HG02610 (cell line): ENCODE results near the gene NEDD4L.

Source experiments
- ATAC-seq: cut with Tn5 transposase; IDR thresholded peaks from one replicate; pipeline ENCODE4 v1.9.1; 2021; ENCODE audit warnings: mild to moderate bottlenecking, moderate library complexity; ENCODE audit not compliant: unreplicated experiment

Gene NEDD4L

DNA sequence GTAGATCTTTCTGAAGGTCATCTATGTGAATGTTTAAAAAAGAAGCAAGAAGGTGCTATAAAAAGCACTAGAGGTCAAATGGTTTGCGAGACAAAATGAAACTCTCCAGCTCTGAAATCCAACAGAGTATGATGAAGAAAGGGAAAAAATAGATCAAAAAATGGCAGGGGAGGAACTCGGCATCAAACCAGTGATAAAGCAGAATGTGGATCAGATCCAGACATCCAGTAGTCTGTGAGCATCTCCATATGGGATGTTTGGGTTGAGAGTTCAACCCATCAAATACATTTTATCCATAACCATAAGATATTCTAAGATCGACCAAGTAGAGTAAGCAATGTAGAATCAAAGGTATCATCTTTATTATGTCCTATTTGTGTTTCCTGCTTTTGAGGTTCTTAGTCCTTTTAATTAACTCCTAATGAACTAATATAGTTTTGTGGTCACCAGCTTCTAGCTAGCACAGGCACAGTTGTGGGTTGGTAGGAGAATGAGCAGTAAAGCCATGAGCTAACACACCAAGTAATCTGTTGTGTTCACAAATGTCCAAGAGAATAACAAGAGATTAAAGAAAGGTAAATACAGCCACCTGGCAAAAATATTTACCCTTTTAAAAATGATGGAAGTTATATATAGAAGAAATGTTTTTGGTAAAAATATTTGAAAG, 160.9 kb downstream of the NEDD4L start:
- no peak for ATAC-seq

DNA sequence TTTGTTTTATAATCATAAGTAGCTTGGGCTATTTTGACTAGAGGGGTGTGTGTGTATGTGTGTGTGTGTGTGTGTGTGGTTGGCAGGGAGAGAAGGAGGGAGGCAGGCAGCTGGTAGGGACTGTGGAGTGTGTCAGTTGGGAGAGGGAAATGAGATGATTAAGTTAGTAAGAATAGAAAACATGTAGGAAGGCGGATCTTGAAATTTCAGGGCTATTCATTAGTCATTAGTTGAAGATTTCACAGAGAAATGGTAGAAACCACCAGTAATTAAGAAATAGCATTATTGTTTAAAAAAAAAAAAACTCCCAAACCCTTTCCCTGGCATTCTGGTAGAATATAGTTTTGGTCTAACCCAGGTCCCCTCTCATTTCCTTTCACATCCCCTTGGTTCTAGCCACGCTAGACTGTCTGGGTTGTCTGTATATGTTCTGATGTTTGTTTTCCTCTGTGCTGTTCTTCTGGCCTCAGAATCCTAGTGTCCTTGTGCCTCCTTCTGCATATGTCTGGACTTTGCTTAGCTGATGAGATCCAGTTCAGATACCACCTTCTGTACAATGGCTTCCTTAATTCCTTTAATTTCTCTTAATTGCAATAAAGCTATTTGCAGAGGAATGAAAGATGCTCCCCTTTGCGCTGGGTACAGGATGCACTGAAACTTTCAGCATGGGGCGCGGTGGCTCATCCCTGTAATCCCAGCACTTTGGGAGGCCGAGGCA, 161.6 kb downstream of the NEDD4L start:
- ATAC-seq = no peak

DNA sequence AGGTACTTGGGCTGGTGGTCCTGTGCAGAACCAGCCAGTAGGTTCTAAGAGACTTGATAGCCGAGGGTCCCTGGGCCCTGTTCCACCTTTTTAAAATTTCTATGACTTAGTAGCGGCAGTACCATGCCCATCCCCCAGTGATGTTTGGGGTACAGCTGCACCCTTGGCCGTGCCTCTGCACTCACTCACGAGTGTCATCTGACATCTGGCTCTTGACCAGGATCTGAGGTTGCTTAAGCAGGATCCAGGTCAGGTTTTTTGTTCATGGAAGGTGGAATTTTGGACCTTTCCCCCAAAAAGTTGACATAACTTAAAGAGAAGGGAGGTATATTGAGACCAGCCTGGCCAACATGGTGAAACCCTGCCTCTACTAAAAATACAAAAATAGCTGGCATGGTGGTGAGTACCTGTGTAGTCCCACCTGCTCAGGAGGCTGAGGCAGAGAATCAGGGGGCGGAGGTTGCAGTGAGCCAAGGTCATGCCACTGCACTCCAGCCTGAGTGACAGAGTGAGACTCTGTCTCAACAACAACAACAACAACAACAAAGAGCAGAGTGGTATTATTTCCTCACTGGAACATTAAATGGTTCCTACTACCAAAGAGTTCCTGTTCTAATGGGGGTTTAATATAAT, 163.6 kb downstream of the NEDD4L start:
- no peak for ATAC-seq

DNA sequence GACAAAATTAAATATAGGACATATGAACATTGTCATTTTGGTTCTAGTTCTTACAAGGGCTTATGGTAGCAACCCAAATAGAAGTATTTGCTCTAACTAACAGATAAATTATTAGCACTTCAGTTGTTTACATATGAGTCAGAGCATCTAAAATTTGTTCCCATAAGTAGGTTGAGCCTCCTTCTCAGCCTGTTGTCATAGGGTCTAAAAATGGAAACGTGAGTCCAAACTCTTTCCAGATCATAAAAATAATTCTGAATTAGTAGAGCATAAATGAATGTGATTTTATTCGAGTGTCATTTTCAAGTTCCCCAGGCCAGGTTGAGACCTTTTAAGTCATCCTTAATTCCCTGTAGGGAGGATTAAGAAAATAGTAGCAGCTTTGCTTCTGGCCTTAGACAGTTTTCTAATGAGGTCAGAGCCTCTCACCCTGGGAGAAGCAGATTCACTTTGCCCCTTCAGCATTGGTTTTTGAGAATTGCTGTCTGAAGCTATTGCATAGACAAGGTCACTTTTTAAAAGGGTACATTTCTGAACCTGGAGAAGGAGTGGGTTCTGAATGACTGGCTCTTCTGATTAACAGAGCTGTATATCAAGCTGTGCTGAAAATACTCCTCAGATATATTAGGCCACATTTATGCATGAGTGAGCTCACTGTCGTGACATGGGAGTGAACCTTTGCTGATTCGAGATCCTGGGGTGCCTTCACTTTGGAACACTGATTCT, 164.3 kb downstream of the NEDD4L start:
- ATAC-seq = no peak

DNA sequence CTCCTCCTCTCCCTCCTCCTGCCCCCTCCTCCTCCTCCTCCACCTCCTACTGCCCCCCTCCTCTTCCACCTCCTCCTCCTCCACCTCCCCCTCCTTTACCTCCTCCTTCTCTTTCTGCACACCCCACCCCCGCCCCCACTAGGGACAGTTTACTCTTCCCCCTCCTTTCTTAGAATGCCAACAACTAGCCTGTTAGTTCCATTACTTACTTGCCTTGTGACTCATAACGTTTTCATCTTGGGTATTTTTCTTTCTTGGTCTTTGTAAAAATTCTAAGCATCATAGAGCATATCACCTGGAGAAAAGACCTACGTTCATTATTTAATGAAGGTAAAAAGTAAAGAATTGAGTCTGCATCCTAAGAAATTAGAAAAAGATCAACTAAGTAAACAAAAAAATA, 165.3 kb downstream of the NEDD4L start:
- no peak for ATAC-seq

DNA sequence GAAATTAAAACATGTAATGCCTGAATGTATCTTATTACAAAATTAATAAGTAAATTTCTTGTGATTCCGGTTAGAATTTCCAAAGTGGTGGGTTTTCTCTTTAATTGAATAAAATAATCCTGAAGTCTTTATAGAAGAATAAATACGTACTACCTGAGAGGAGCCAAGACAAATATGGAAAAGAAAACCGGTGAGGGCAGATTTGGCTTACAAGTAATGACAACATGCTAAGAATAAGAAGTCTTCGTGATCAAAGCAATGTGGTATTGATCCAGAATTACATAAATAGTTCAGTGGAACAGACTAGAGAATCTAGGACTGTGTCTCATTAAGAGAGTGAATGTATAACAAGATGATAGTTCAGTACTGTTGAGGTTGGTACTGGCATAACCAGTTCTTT, 167.5 kb downstream of the NEDD4L start:
- no peak for ATAC-seq

DNA sequence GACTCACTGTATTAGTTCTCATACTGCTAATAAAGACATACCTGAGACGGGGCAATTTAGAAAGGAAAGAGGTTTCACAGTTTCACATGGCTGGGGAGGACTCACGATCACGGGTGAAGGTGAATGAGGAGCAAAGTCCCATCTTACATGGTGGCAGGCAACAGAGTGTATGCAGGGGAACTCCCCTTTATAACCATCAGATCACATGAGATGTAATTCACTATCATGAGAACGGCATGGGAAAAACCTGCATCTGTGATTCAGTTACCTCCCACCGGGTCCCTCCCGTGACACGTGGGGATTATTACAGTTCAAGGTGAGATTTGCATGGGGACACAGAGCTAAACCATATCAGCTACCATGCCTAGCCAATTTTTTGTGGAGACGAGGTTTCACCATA, 168.2 kb downstream of the NEDD4L start:
- no peak for ATAC-seq

DNA sequence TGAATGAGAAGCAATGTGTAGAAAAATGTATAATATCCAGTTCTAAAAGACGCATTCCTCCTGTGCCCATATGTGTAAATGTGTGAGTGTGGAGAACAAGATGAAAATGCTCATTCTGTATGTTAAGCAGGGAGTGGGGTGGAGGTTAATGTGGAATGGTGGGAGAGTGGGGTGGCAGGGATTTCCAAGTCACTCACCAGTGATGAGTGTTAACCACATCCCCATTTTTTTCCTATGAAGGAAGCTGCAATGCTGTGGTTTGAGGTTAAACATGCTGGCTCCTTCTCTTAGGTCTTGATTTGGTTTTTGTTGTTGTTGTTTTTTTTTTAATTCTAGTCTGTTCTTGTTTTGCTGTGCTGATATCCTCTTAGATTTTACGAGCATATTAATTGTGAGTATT, 169.4 kb downstream of the NEDD4L start:
- ATAC-seq = no peak

DNA sequence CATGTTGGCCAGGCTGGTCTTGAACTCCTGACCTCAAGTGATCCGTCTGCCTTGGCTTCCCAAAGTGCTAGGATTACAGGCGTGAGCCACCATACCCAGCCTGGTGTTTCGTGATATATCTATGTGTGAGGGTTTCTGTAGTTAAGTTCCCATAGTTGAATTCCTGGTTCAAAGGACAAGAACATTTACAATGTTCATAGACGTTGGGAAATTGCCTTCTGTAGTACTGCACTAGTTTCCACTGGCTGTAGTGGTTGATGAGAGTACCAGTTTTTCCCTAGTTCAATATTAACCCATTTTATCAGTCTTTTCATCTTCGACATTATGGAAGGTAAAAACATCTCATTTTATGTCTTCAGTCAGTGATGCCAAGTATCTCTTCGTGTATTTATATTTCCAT, 171.0 kb downstream of the NEDD4L start:
- ATAC-seq = no peak

DNA sequence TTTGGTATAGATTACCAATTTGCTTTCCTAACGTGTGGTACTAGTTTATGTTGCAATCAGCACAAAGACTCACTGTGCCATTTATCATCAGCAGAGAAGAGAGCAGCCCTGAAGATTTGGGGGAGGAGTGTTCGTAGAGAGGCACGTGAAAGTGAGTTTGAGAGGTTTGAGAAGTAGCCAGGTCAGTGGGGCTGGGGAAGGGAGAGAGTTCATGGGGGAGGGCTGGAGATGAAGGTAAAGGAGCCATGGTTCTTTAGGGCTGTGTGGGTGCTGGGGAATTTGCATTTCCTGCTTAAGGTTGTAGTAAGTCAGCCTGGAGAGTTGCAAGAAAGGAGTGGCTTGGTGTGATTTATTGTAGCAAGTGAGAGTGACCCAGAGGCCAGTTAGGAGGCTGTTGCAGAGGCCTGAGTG, 172.1 kb downstream of the NEDD4L start:
- no peak for ATAC-seq

DNA sequence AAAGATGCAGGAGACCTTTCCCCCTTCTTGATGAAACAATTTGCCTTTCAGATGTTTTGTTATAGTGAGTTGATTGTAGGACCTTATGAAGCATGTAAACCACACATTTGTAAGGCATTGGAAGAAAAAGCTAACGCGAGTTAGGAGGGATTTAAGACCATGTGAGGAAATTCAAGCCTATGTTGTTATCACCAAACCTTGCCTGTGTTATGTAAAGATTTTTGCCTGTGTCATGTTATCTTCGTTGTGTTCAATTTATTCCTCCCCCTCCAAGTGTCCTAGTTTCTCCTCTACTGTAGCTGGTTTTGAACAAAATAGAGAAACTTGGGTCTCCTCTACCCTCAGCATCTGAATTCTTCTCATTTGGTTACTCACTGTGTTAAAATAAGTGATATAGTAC, 173.0 kb downstream of the NEDD4L start:
- no peak for ATAC-seq

DNA sequence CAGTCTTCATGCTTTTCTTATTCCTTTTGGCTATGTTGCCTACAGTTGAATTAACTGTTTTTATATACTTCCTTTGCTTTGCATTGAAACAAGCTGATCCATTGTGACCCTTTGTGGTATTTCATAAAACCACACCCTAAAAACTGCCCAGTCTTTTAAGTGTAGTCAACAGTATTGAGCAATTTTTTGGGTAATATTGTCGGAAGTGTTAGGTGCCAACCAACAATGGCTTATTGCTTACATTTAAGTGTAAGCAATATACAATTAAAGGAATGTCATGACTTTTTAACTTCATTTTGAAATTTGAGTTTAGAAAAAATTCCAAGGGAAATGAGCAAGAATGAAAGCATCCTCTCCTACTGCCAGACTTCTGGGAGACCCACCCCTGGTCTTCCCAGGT, 174.1 kb downstream of the NEDD4L start:
- no peak for ATAC-seq

DNA sequence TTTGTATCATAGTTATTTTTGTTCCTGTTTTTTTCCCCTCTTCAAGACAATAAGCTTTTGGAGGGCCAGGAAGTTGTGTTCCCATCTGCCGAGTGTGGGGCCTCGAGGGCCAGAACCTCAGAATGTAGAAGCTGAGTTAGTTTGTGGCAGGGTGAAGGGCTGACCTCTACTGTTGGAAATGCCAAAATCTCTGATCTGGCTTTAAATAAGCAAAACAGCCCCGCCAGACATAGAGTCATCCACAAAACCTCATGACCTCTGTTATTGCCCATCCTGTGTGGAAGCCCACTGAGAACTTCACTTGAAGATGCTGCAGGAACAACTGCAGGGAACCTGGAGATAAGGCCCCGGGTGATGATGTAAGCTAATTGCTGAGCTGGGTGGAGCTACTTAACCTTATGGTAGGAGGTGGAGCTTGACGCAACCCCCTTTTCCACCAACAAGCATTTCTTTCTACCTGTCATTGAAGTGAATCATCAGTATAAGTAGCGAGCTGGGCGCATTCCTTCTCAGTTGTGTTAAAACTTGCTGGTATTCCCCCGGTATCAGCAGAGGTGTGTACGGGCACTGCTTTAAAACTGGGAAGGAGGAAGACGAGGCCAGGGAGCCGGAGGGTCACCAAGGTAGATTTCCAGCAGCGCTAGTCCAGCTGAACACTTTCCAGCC, 177.2 kb downstream of the NEDD4L start:
- no peak for ATAC-seq

DNA sequence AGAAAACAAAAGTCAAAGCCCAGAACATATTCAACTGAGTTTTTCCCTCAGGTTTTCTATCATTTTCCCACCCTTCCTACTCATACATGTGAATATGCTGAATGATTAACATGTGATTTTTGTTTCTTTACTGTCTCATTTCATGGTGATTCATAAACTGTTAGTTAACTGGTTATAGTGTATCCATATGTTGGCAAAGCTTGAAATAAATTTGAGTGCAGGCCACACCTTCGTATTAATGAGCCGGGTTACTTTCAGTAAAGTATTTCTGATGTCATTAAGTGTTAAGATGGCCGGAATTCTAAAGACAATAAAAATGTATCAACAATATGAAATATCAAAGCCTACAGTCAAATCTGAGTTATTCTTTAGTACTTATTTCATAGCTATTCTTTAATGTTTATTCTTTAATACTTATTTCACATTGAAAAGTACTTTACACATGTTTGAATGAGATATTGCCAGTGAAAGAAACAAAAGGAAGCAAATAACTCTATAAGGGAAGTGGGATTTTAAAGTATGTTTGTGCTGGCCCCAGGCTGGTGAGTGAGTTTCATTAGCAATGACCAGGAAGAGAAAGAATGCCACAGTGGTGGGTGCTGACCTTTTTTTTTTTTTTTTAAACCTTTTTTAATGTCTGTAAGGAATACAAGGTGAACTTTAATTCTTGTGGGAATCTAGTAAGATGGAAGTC, 178.6 kb downstream of the NEDD4L start:
- no peak for ATAC-seq

DNA sequence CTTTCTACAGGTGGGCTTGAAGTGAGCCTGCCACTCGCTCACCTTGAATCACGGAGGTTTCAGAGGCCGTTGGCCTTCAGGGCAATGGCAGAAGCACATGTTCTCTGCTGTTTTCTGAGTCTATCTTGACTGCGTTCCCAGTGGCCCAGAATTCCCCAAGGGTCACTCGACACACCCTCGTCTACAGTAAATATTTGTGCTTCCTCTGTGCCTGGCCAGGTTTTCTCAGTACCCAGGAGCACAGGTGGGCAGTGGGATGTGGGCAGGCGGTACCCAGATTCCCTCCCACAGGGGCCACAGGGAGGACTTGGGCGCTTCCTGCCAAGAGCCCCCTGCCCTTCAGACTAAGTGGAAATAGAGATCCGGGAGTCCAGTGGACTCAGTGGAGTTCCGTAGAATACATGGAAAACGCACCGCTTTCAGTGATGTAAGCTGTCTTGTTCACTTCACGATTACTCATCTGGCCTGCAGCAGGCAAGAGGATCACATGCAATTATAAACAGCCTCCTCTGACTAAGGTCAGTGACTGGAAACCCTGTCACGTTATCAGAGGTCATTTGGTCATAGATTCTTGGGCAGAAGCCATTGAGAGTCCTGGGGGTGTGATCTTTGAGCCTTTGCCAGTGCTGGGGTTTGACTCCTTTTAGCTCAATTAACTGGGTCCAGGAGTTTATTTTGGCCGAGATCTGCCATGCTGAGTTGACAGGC, 179.8 kb downstream of the NEDD4L start:
- no peak for ATAC-seq

DNA sequence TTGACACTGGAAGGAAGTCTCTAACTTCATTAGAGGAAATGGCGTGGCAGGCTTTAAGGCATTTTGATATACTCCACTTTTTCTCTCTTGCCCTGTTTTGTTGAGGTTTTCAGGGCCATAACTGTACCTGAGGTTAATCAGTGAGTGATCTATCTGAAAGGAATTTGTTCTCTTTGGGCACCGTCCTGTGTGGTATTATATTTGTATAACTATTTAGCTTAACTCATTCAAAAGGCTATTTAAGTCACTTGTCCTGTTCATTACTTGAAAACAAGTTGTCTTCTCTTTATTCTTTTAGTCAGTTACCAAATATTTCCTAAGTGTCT, 180.4 kb downstream of the NEDD4L start:
- no peak for ATAC-seq

DNA sequence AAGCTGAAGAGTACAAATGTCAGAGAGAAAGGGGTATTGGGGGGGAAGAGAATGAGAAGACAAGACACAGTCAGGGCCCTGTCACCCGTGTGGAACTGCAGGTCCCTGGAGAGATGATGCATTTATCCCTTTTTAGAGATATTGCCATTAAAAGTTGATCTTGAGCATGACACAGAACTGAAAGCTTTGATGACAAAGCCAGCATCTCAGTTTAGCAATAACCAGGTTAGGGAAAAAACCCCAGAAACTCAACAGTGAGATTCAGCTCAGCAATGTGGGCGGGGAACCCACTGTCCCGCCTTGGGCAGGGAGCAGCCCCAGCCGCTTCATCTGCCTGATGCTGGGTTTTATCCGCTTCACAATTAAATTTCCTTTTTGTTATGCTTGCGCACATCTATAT, 181.1 kb downstream of the NEDD4L start:
- ATAC-seq = peak; percentile 80

DNA sequence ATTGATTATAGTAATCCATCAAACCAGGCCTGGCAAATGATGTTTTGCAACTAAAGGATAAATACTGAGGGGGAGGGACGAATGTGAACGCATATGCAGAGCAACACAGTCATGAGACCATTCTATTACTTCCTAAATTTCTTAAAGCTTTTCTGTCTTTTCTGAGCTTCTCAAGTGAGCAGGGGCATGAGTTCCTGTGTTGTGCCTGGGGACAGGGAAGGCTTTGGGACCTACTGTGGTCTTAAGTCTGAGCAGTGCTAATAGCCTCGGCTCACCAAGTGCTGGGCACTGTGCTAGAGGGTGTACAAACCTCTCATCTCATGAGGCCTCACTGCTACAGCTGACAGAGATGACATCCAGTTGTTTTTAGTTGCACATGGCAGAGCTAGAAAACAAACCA, 182.4 kb downstream of the NEDD4L start:
- ATAC-seq = no peak

DNA sequence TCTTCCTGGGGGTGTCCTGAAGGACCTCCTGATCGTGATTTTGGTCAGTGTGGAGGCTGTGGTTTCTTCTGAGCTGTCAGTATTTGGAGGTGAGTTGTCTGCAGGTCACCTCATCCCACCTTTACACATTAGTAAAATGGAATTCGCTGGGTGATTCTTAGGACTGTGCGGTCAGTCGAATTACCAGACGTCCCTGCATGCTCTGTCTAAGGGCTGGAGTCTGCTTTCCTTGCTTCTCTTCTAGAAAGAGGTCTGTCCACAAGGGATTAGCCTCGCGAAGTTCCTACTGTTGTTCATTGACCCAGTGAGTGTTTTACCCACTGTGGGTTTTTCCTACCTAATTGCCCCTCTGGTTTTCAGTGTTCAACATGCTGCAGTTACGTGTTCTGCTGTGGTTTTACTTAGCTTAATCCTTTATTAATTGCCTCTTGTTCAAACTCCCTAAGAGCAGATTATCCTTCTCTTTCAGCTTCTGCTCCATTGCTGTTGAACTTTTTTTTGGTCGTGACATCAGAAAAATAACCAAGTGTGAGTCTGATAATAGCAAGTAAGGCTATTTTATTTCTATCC, 183.4 kb downstream of the NEDD4L start:
- no peak for ATAC-seq

DNA sequence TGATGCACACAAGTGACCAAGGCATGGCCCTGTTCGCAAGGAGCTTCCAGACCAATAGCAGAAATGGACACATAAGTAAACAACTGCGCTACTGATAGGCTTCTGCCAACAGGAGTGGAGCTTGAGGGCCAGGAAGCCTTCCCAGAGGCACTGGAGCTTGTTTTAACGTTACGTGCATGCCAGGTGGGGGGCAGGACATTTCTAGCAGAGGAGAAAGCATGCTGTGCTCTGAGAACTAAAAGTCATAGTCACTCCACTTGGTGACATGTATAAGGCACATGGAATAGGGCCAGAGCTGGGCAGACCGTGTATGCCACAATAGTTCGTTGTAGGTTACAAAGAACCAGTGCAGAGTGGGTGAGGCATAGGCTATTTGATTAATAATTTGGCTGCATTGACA, 184.2 kb downstream of the NEDD4L start:
- ATAC-seq = no peak
